ENCODE measurements around the gene ANO8. TPM values are rescaled to one million over a fixed set of nuclear protein-coding genes. Genes with fewer than 3 reads are reported as not detected.

Gene ANO8
- total RNA-seq, 6 donors from 2014 or later, result 9.0 to 45.1 (median 16.4) TPM

DNA sequence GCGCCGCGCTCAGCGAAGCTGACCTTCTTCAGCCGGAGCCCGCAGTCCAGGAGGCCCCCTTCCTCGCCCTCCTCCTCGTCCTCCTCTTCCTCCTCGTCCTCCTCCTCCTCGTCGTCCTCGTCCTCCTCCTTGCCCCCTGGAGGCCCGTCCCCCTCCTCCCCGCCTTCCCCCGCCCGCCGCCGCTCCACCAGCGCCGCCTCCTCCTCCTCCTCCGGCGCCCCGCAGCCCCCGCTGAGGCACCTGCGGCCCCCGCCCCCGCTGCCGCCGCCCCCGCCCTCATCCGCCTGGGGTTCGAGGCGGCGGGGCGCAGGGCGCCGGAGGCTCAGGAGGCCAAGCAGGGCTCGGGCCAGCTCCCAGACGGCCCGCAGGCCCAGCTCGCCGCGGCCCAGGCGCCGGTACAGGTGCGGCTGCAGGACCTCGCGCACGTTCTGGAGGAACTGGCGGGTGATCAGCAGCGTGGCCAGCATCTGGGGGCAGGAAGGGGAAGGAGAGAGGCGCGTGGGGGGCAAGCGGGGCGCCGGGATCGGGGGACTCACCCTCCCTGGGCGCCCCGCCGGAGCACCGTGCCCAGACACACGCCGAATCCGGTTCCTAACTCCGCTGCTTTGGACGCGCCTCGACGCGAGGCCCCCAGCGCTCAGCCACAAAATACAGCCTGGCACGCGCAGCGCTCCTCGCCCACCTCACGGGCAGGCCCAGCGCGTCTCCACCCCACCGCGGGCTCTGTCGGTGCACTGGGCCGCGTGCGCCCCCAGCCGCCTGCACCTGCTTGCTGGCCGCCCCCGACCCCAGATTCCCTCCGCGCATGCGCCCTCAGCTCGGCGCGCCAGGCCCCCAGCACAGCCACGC is 5.9 kb downstream of the ANO8 start:
- Histone ChIP-seq H3K27me3 (peaks cover 0 to 9% (median 2%) of the 10 kb centered on the region in 4 donors), H3K36me3 (no peaks in the 10 kb centered on the region), H3K27ac (peak overlapping the region in 3 of 4 donors; percentile 60 to 80 (median 67)), H3K9me3 (no peaks in the 10 kb centered on the region), H3K4me3 (peak overlapping the region in 3 of 4 donors; percentile 45 to 58 (median 53)), H3K4me1 (peaks cover 11 to 34% (median 20%) of the 10 kb centered on the region in 4 donors)
- peak in 1 of 2 donors; percentile 2 for ATAC-seq (ENCODE audit: low FRiP score in 2 of 2)
- no peak for TF ChIP-seq POLR2AphosphoS5 (IDR thresholded peaks at IDR 0.05)
- TF ChIP-seq, protein P1, sequence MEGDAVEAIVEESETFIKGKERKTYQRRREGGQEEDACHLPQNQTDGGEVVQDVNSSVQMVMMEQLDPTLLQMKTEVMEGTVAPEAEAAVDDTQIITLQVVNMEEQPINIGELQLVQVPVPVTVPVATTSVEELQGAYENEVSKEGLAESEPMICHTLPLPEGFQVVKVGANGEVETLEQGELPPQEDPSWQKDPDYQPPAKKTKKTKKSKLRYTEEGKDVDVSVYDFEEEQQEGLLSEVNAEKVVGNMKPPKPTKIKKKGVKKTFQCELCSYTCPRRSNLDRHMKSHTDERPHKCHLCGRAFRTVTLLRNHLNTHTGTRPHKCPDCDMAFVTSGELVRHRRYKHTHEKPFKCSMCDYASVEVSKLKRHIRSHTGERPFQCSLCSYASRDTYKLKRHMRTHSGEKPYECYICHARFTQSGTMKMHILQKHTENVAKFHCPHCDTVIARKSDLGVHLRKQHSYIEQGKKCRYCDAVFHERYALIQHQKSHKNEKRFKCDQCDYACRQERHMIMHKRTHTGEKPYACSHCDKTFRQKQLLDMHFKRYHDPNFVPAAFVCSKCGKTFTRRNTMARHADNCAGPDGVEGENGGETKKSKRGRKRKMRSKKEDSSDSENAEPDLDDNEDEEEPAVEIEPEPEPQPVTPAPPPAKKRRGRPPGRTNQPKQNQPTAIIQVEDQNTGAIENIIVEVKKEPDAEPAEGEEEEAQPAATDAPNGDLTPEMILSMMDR (IDR thresholded peaks at IDR 0.05), result no peak
- no peak for TF ChIP-seq POLR2A (IDR thresholded peaks at IDR 0.05)
- TF ChIP-seq EP300 (IDR thresholded peaks at IDR 0.05), result no peak
- WGBS, 2 donors, result 38 to 52% methylated on average over 29 to 62 of the region's 94 CpGs
- DNase-seq, result peak in 1 of 2 donors; percentile 86

DNA sequence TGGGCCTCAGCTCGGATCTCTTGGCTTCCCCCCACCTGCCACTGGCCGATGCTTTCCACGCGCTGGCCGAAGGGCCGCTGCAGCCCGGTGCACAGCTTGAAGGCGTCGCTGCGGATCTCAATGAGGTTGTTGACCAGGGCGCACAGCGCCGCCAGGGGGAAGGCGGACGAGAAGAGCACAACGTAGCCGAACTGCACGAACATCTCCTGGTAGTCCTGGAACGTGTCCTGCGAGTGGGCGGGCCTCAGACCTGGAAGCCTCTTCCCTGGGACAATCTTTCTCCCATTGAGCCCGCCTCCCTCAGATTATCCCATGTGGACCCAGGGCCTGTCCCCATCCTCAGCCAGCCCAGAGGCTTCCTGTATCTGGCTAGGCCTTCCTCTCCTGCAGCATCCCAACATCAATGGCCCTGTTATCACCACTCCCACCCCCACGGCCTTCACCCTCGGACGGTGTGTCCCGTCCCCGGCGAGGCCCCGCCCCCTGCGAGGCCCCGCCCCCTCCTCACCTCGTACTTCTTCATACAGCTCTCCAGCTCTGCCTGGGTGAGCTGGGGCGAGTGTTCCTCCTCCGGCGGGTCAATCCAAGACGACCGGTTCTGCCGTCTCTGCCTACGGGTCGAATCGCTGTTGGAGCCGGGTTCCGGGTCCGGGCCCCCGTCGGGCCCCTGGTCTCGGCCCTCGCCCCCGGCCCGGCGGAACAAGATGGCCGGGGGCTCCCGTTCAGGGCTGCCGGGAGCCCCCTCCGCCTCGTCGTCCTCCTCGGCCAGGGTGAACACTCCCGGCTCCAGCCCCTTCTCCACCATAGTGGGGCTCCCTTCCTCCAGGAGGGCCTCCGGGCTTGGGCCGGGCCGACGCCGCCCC is 6.8 kb downstream of the ANO8 start:
- WGBS, 2 donors, result 34 to 50% methylated on average over 12 to 46 of the region's 64 CpGs
- Histone ChIP-seq H3K36me3 (no peaks in the 10 kb centered on the region), H3K27ac (peak overlapping the region in 3 of 4 donors; percentile 60 to 80 (median 67)), H3K27me3 (peaks cover 0 to 9% (median 2%) of the 10 kb centered on the region in 4 donors), H3K4me1 (peaks cover 8 to 31% (median 13%) of the 10 kb centered on the region in 4 donors), H3K4me3 (peak overlapping the region in 3 of 4 donors; percentile 45 to 58 (median 53)), H3K9me3 (no peaks in the 10 kb centered on the region)
- DNase-seq (peak; percentile 86 to 92), ATAC-seq (ENCODE audit: low FRiP score in 2 of 2) (peak; percentile 60 to 79)
- TF ChIP-seq, protein P1 (IDR thresholded peaks at IDR 0.05), result peak in 4 of 6 experiments; percentile 40 to 72 (median 58)
- TF ChIP-seq EP300 (IDR thresholded peaks at IDR 0.05) (no peak), POLR2AphosphoS5 (IDR thresholded peaks at IDR 0.05) (no peak), POLR2A (IDR thresholded peaks at IDR 0.05) (peak in 1 of 4 donors; percentile 48)

DNA sequence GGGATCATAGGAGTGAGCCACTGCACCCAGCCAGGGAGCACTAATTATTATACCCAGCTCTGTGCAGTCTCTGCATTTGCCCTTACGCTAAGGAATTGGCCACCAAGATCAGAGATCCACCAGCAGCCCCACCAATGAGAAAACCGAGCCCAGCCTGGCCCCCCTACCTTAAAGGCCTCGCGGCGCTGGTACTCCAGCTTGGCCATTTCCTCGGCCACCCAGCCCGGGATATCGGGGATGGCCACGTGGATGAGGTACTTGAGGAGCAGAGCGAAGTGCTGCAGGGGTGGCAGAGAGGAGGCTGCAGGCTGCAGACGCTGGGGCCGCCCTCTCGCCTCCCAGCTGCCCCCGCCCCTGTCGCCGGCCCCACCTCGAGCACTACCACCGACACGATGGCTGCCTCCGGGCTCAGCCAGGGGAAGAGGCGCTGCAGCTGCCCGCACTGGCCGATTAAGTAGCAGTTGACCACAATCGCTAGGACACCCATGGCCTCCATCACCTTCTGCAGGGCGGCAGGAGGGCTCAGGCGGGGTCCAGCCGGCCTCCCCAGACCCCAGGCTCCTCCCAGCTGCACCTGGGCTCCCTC is 7.5 kb downstream of the ANO8 start:
- H3K4me1 ChIP-seq, result peaks cover 8 to 27% (median 13%) of the 10 kb centered on the region in 4 donors
- peaks cover 0 to 9% (median 2%) of the 10 kb centered on the region in 4 donors for H3K27me3 ChIP-seq
- no peak overlapping the region for H3K4me3 ChIP-seq
- peaks cover 0 to 5% (median 1%) of the 10 kb centered on the region in 4 donors for H3K36me3 ChIP-seq
- peak overlapping the region in 1 of 4 donors; percentile 67 for H3K27ac ChIP-seq
- WGBS, 2 donors, result 87 to 91% methylated on average over 6 to 17 of the region's 27 CpGs
- DNase-seq (peak in 1 of 2 donors; percentile 80), ATAC-seq (ENCODE audit: low FRiP score in 2 of 2) (no peak)
- TF ChIP-seq EP300 (IDR thresholded peaks at IDR 0.05) (no peak), POLR2A (IDR thresholded peaks at IDR 0.05) (no peak), POLR2AphosphoS5 (IDR thresholded peaks at IDR 0.05) (no peak)
- TF ChIP-seq, protein P1 (IDR thresholded peaks at IDR 0.05), result no peak
- H3K9me3 ChIP-seq, result no peaks in the 10 kb centered on the region

DNA sequence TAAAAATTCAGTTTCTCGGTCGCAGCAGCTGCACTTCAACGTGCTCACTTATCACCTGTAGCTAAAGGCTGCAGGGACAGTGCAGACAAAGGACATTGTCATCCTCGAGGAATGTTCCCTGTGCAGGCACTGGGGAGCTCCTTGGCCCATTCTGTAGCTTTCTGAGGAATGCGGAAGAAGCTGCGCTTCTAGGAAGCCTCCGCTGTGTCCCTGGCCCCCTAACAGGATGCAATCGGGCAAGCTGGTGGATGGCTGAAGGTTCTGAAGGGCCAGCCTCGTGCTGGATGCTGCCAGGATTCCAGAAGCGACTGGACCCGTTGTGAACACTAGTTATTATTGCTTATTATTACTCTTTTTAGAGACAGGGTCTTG is 8.1 kb downstream of the ANO8 start:
- peaks cover 0 to 9% (median 2%) of the 10 kb centered on the region in 4 donors for H3K27me3 ChIP-seq
- no peaks in the 10 kb centered on the region for H3K9me3 ChIP-seq
- ATAC-seq (ENCODE audit: low FRiP score in 2 of 2) (no peak), DNase-seq (no peak)
- H3K27ac ChIP-seq, result no peak overlapping the region
- H3K4me1 ChIP-seq, result peaks cover 8 to 27% (median 13%) of the 10 kb centered on the region in 4 donors
- no peak overlapping the region for H3K4me3 ChIP-seq
- TF ChIP-seq POLR2A (IDR thresholded peaks at IDR 0.05), result no peak
- TF ChIP-seq POLR2AphosphoS5 (IDR thresholded peaks at IDR 0.05), result no peak
- TF ChIP-seq EP300 (IDR thresholded peaks at IDR 0.05), result no peak
- TF ChIP-seq, protein P1 (IDR thresholded peaks at IDR 0.05), result no peak
- 88 to 90% methylated on average over 11 of the region's 11 CpGs for WGBS, 2 donors
- H3K36me3 ChIP-seq, result peaks cover 0 to 7% (median 5%) of the 10 kb centered on the region in 4 donors

All from upper lobe of left lung (tissue), 6 donors.